ENCODE data around the gene NECTIN1.

DNA sequence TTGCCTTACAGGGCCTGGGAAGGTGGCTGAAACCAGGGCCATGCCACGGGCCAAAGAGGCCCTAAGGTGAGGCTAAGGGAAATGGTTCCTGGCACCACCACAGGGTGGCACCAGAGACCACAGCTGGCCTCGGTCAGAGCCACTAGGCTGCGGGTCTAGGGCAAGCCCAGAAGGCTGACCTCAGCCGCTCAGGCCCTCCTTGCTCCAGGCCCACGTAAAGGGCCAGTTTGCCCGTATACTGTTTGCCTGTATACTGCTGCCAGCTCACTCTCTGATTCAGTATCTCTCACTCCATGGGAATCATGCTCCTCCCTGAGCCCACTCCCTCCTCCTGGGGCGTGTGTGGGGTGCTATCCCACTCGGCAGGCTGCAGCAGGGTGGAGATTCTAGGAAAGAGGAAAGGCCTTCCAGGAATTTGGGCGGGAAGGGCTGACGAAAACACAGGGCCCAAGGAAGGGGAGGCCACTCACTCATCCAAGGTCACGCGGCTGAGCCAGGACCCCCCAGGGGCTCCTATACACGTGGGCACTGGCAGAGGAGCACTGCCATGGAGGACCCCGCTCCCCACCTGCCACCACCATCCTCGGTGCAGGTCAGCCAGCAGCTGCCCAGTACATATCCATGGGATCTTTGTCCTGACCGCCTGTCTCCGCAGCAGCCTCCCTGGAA lies 62.4 kb downstream of the NECTIN1 start:
- TF ChIP-seq, protein P1, sequence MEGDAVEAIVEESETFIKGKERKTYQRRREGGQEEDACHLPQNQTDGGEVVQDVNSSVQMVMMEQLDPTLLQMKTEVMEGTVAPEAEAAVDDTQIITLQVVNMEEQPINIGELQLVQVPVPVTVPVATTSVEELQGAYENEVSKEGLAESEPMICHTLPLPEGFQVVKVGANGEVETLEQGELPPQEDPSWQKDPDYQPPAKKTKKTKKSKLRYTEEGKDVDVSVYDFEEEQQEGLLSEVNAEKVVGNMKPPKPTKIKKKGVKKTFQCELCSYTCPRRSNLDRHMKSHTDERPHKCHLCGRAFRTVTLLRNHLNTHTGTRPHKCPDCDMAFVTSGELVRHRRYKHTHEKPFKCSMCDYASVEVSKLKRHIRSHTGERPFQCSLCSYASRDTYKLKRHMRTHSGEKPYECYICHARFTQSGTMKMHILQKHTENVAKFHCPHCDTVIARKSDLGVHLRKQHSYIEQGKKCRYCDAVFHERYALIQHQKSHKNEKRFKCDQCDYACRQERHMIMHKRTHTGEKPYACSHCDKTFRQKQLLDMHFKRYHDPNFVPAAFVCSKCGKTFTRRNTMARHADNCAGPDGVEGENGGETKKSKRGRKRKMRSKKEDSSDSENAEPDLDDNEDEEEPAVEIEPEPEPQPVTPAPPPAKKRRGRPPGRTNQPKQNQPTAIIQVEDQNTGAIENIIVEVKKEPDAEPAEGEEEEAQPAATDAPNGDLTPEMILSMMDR (IDR thresholded peaks at IDR 0.05; ENCODE audit: low read depth, low read length): peak; percentile 86
- TF ChIP-seq EZH2phosphoT487 (IDR thresholded peaks at IDR 0.05; ENCODE audit: low read depth): no peak
